Immature natural killer cell (primary cell): ENCODE data around the gene FAM228B. TPM values are rescaled to one million over a fixed set of nuclear protein-coding genes. Genes with fewer than 3 reads are reported as not detected.
"Not testable (repeated sequence)": the region's sequence is repeated elsewhere in the genome, so short reads cannot be mapped to it uniquely, and the experiment has no call there.

ENCODE experiments used
- DNase-seq, 3 donors: peaks; one replicate each; pipeline ENCODE4 v3.0.0; 2022; ENCODE audit warnings: mixed read lengths in 1 of 3
- H3K27ac Mint-ChIP-seq, 6 donors: one replicate each; pipeline ENCODE4 v1.8.0; 2020; ENCODE audit warnings: mixed read lengths in 6 of 6, mild to moderate bottlenecking in 5 of 6, inconsistent platforms in 4 of 6, moderate library complexity in 3 of 6
- H3K27me3 Mint-ChIP-seq, 3 donors: one replicate each; pipeline ENCODE4 v1.8.0; 2020 to 2021; ENCODE audit warnings: low read depth in 3 of 3, mild to moderate bottlenecking in 3 of 3, mixed read lengths in 3 of 3, moderate library complexity in 3 of 3, inconsistent platforms in 1 of 3
- H3K36me3 Mint-ChIP-seq, 3 donors: one replicate each; pipeline ENCODE4 v1.8.0; 2020; ENCODE audit warnings: mixed read lengths in 3 of 3, inconsistent platforms in 2 of 3, mild to moderate bottlenecking in 2 of 3
- H3K4me1 Mint-ChIP-seq, 2 donors: one replicate each; pipeline ENCODE4 v1.8.0; 2020; ENCODE audit warnings: inconsistent platforms in 2 of 2, mild to moderate bottlenecking in 2 of 2, mixed read lengths in 2 of 2, moderate library complexity in 1 of 2
- H3K4me3 Mint-ChIP-seq, 5 donors: one replicate each; pipeline ENCODE4 v1.8.0; 2020; ENCODE audit warnings: mild to moderate bottlenecking in 5 of 5, mixed read lengths in 5 of 5, inconsistent platforms in 3 of 5, moderate library complexity in 3 of 5
- H3K9me3 Mint-ChIP-seq, 6 donors: one replicate each; pipeline ENCODE4 v1.8.0; 2020; ENCODE audit warnings: mild to moderate bottlenecking in 6 of 6, mixed read lengths in 6 of 6, inconsistent platforms in 4 of 6, moderate library complexity in 3 of 6
- polyA plus RNA-seq, 3 donors: library from polyadenylated mRNA; unstranded; fragments of 300-500 nt; fragmentation: Illumina TruSeq; gene quantifications; one replicate each; pipeline ENCODE4 v1.2.3, GENCODE V29; 2021

FAM228B gene
- polyA plus RNA-seq, 3 donors from 2014 or later, result 4.1 to 16.2 (median 16.1) TPM

DNA sequence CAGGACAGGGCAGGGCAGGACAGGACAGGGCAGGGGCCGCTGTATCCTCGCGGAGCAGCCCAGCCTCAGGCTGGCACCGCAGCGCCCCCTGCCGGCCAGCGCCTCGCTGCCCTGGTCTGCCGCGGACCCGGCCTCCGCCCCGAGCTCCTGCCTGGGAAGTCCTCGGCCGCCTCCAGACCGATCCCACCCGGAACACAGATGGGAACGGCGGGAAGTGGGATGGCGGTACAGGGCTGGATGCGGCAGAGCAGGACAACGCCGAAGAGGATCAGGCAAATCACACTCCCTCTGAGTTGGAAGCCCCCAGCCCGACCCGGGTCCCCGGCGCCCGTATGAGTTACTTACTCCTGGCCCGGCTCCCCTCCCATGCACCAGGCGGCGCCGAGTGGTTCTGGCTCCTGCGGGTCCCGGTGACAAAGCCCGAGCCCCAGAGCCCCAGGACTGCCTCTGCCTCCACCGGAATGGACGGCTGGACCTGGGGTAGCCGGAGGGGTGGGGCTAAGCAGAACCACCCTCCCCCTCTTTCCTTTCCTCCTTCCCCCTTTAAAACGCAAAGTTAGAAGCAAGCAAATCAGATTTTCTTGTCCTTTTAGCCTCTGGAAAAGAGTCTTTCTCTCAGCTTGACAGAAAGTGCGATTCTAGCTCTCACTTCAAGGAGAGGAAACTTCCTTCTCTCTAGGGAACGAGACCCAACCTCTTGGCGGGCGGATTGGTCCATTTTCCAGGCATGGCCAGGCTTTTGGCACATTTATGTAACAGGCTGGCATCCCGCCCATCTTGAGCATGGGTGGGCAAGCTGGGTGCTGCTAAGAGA is 38.7 kb upstream of the FAM228B start, which contains the start of gene TP53I3:
Gene TP53I3 (minus strand): TSS at position 449 of the 814 bp plus-strand sequence. CDS start 508 bp downstream, outside the sequence.
- peaks cover 17 to 23% of the 10 kb centered on the region in 2 donors for H3K4me1 Mint-ChIP-seq
- H3K4me3 Mint-ChIP-seq, result peak within 1 kb of the TSS; percentile 78 to 89 (median 83)
- peak; percentile 80 to 81 (median 80) for DNase-seq
- H3K27me3 Mint-ChIP-seq, result peaks cover 0 to 2% (median 1%) of the 10 kb centered on the region in 3 donors
- H3K27ac Mint-ChIP-seq, result peak within 1 kb of the TSS in 5 of 6 donors; percentile 61 to 80 (median 75)
- H3K9me3 Mint-ChIP-seq, result no peaks in the 10 kb centered on the region
- H3K36me3 Mint-ChIP-seq, result peaks cover 3 to 11% (median 4%) of the 10 kb centered on the region in 3 donors

DNA sequence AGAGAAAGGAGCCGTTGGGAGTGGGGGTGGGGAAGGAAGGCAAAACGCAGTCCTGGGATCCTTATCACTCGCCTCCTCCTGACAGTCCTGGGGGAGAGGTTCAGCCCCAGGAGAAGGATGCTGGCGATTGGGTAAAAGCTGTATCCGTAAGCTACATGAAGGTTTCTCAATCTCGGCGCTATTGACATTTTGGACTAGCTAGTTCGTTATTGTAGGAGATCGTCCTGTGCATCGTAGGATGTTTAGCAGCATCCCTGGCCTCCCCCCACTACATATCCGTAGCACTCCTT is 38.1 kb upstream of the FAM228B start:
- Mint-ChIP-seq H3K9me3 (no peaks in the 10 kb centered on the region), H3K36me3 (peaks cover 3 to 11% (median 4%) of the 10 kb centered on the region in 3 donors), H3K4me1 (peaks cover 17 to 23% of the 10 kb centered on the region in 2 donors), H3K4me3 (peak overlapping the region; percentile 78 to 89 (median 83)), H3K27ac (peak overlapping the region in 1 of 6 donors; percentile 35), H3K27me3 (peaks cover 0 to 3% (median 2%) of the 10 kb centered on the region in 3 donors)
- no peak for DNase-seq

DNA sequence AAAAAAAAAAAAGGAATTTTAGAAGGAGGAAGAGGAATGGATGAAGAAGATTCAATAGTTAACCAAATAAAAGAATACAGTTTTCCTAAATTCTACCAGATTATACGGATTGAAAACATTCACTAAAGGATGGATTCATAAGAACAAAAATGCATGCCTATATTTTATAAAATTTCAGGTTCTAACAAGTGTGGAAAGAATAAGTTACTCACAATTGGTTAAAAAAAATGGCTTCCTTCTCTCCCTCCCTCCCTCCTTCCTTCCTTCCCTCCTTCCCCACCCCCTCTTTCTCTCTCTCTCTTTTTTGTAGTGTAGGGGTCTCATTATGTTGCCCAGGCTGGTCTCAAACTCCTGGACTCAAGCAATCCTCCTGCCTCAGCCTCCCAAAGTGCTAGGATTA is 37.0 kb upstream of the FAM228B start:
- Mint-ChIP-seq H3K27me3 (peaks cover 0 to 3% (median 2%) of the 10 kb centered on the region in 3 donors), H3K27ac (no peak overlapping the region), H3K36me3 (peaks cover 3 to 11% (median 4%) of the 10 kb centered on the region in 3 donors), H3K4me1 (peaks cover 17 to 23% of the 10 kb centered on the region in 2 donors), H3K4me3 (peak overlapping the region in 1 of 5 donors; percentile 10), H3K9me3 (no peaks in the 10 kb centered on the region)
- DNase-seq, result no peak

DNA sequence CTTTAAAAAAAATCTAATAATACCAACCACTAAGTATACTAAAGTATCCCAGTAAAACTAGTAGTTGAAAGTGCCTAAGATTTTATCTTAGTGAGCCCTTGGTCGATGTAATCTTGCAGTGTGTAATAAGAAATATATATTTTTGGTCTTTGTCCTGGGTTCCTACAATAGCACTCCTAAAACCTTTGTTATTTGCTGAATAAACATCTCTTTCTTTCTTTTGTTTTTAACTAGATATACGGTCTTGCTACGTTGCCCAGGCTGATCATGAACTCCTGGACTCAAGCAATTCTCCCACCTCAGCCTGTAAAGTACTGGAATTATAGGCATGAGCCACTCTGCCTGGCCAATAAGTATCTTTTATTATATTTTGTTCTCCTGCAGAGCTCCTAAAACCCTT is 36.2 kb upstream of the FAM228B start:
- H3K9me3 Mint-ChIP-seq, result no peaks in the 10 kb centered on the region
- peaks cover 0 to 3% (median 0%) of the 10 kb centered on the region in 3 donors for H3K27me3 Mint-ChIP-seq
- DNase-seq, result no peak
- peaks cover 17 to 23% of the 10 kb centered on the region in 2 donors for H3K4me1 Mint-ChIP-seq
- peaks cover 3 to 11% (median 4%) of the 10 kb centered on the region in 3 donors for H3K36me3 Mint-ChIP-seq
- H3K27ac Mint-ChIP-seq, result no peak overlapping the region
- H3K4me3 Mint-ChIP-seq, result no peak overlapping the region

DNA sequence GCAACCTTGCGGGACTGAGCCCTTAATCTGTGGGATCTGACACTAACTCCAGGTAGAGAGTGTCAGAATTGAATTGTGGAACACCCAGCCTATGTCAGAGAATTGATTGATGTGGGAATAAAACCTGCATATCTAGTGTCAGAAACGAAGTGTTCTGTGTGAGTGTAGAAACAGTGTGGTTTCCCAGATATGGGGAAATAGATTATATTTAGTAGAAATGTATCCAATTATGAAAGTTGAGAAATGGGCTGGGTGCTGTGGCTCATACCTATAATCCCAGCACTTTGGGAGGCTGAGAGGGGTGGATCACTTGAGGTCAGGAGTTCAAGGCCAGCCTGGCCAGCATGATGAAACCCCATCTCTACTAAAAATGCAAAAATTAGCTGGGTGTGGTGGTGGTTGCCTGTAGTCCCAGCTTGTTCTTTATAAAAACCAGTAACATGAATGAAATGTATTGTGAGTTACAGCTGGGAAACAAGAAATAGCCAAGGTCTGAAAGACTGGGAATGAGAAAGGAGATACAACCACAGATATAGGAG is 34.4 kb upstream of the FAM228B start:
- H3K4me3 Mint-ChIP-seq, result no peak overlapping the region
- peaks cover 12 to 16% of the 10 kb centered on the region in 2 donors for H3K4me1 Mint-ChIP-seq
- peaks cover 4 to 14% (median 8%) of the 10 kb centered on the region in 3 donors for H3K36me3 Mint-ChIP-seq
- H3K27me3 Mint-ChIP-seq, result peaks cover 0 to 3% (median 0%) of the 10 kb centered on the region in 3 donors
- no peak overlapping the region for H3K27ac Mint-ChIP-seq
- H3K9me3 Mint-ChIP-seq, result no peaks in the 10 kb centered on the region
- DNase-seq, result no peak

DNA sequence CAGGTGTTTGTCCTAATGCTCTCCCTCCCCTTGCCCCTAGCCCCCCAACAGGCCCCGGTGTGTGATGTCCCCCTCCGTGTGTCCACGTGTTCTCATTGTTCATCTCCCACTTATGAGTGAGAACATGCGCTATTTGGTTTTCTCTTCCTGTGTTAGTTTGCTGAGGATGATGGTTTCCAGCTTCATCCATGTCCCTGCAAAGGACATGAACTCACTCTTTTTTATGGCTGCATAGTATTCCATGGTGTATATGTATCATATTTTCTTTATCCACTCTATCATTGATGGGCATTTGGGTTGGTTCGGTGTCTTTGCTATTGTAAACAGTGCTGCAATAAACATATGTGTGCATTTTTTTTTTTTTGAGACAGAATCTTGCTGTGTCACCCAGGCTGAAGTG is 30.0 kb upstream of the FAM228B start:
- H3K4me1 Mint-ChIP-seq, H3K27ac Mint-ChIP-seq, H3K27me3 Mint-ChIP-seq, DNase-seq, H3K4me3 Mint-ChIP-seq, H3K9me3 Mint-ChIP-seq: not testable (repeated sequence)
- H3K36me3 Mint-ChIP-seq, result peaks cover 8 to 39% (median 31%) of the 10 kb centered on the region in 3 donors

DNA sequence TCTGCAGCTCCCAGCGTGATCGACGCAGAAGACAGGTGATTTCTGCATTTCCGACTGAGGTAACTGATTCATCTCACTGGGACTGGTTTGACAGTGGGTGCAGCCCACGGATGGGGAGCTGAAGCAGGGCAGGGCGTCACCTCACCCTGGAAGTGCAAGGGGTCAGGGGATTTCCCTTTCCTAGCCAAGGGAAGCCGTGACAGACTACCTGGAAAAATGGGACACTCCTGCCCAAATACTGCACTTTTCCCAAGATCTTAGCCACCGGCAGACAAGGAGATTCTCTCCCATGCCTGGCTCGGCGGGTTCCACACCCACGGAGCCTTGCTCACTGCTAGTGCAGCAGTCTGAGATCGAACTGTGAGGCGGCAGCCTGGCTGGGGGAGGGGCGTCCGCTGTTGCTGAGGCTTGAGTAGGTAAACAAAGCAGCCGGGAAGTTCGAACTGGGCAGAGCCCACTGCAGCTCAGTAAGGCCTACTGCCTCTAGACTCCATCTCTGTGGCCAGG is 28.0 kb upstream of the FAM228B start:
- H3K9me3 Mint-ChIP-seq, H3K27ac Mint-ChIP-seq, H3K4me3 Mint-ChIP-seq, H3K27me3 Mint-ChIP-seq, H3K4me1 Mint-ChIP-seq, DNase-seq: not testable (repeated sequence)
- peaks cover 8 to 44% (median 42%) of the 10 kb centered on the region in 3 donors for H3K36me3 Mint-ChIP-seq

DNA sequence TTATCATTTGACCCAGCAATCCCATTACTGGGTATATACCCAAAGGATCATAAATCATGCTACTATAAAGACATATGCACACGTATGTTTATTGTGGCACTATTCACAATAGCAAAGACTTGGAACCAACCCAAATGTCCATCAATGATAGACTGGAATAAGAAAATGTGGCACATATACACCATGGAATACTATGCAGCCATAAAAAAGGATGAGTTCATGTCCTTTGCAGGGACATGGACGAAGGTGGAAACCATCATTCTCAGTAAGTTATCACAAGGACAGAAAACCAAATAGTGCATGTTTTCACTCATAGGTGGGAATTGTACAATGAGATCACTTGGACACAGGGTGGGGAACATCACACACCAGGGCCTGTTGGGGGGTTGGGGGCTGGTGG is 22.5 kb upstream of the FAM228B start:
- H3K4me3 Mint-ChIP-seq, H3K27me3 Mint-ChIP-seq, H3K9me3 Mint-ChIP-seq, DNase-seq, H3K4me1 Mint-ChIP-seq, H3K27ac Mint-ChIP-seq: not testable (repeated sequence)
- peaks cover 19 to 65% (median 58%) of the 10 kb centered on the region in 3 donors for H3K36me3 Mint-ChIP-seq

DNA sequence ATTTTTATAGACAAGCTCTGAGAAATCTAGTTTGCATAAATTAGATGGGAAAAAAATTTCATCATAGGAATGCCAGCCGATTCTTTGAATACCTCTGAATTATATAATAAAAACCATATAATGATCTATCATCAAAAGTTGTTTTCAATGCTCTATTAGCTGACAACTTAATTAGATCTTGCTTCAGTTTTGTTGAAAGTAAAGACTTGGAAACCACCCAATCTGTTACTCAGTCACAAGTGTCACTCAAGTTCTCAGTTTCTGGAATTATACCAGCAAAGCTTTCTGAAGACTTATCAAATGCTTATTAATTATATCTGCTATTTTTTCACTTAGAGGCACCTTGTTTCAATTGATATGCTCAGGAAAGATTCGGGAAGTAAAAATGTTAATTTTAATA is 21.3 kb upstream of the FAM228B start:
- no peak for DNase-seq
- no peak overlapping the region for H3K4me3 Mint-ChIP-seq
- H3K4me1 Mint-ChIP-seq, result no peaks in the 10 kb centered on the region
- H3K27ac Mint-ChIP-seq, result no peak overlapping the region
- H3K36me3 Mint-ChIP-seq, result peaks cover 15 to 53% (median 52%) of the 10 kb centered on the region in 3 donors
- H3K27me3 Mint-ChIP-seq, result peaks cover 0 to 4% (median 2%) of the 10 kb centered on the region in 3 donors
- peaks cover 3 to 14% (median 5%) of the 10 kb centered on the region in 6 donors for H3K9me3 Mint-ChIP-seq

DNA sequence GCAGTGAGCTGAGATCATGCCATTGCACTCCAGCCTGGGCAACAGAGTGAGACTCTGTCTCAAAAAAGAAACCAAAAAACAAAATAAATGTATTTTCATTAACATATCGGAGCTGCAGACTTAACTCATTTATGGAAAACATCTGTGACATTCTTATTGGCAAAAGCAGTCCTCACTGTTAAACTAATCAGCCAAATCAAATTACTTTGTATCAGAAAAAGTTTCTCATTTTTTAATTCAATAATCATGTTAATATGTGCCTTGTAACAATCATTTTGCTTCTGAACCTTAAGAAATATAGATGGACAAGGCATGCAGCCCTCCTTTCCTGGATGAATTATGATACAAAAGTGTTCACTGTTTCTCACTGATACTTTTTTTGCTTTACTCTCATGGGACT is 20.6 kb upstream of the FAM228B start:
- H3K4me1 Mint-ChIP-seq, result no peaks in the 10 kb centered on the region
- H3K27ac Mint-ChIP-seq, result no peak overlapping the region
- DNase-seq, result no peak
- H3K4me3 Mint-ChIP-seq, result no peak overlapping the region
- H3K36me3 Mint-ChIP-seq, result peaks cover 15 to 53% (median 47%) of the 10 kb centered on the region in 3 donors
- peaks cover 0 to 2% (median 2%) of the 10 kb centered on the region in 3 donors for H3K27me3 Mint-ChIP-seq
- H3K9me3 Mint-ChIP-seq, result peaks cover 4 to 15% (median 6%) of the 10 kb centered on the region in 6 donors

DNA sequence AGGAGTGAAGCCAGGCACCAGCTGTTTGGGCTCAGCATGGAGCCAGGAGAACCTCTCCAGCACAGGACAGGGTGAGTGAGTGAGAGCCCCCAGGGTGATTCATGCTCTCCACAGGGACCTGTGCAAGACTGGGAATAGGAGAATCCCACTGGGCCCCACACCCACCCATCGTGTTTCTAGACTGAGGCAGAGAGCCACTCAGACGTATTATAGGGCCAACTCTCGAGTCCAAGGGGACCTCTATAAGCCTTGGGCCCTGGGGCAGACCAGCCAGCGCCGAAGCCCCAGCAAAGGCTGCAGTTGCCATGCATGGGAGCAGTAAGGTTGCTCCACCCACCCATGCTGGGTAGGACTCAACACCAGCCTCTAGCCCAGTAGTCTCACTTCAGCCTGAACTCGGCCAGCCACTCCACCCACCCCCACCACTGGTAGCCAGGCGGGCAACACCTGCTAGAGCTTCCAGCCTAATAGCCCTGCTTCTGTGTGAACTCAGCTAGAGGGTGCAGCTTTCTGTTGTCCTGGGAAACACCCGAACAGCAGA is 19.1 kb upstream of the FAM228B start:
- no peaks in the 10 kb centered on the region for H3K4me1 Mint-ChIP-seq
- H3K4me3 Mint-ChIP-seq, result no peak overlapping the region
- DNase-seq, result no peak
- peaks cover 15 to 39% (median 34%) of the 10 kb centered on the region in 3 donors for H3K36me3 Mint-ChIP-seq
- H3K9me3 Mint-ChIP-seq, result peaks cover 4 to 13% (median 6%) of the 10 kb centered on the region in 6 donors
- H3K27me3 Mint-ChIP-seq, result peaks cover 0 to 2% (median 0%) of the 10 kb centered on the region in 3 donors
- H3K27ac Mint-ChIP-seq, result no peak overlapping the region

DNA sequence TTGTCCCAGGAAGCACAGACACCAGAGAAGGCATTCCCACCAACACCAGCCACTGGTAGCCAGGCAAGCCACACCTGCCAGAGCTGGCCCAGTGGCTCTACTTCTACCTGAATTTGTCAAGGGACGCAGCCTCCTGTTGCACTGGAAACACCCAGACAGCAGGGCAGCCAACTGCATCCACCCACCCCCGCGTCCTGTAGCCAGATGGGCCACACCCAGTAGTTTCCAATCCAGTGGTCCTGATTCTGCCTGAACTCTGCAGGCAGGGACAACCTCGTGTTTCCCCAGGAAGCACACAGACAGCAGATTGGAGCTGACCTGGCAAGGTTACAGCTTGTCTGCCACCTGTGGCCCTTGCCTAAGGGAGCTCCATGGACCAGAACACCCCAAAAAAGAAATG is 18.4 kb upstream of the FAM228B start:
- no peak for DNase-seq
- H3K27ac Mint-ChIP-seq, result no peak overlapping the region
- peaks cover 15 to 36% (median 32%) of the 10 kb centered on the region in 3 donors for H3K36me3 Mint-ChIP-seq
- H3K4me3 Mint-ChIP-seq, result no peak overlapping the region
- H3K9me3 Mint-ChIP-seq, result peaks cover 0 to 13% (median 7%) of the 10 kb centered on the region in 6 donors
- H3K27me3 Mint-ChIP-seq, result peaks cover 0 to 2% (median 0%) of the 10 kb centered on the region in 3 donors
- no peaks in the 10 kb centered on the region for H3K4me1 Mint-ChIP-seq

DNA sequence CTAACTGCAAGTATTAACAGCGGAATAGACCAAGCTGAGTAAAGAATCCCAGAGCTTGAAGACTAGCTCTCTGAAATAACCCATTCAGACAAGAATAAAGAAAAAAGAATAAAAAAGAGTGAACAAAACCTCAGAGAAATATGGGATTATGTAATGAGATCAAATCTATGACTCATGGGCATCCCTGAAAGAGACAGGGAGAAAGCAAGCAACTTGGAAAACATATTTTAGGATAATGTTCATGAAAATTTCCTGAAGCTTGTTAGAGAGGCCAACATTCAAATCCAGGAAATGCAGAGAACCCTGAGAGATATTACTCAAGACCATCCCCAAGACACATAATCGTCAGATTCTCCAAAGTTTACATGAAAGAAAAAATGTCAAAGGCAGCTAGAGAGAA is 17.5 kb upstream of the FAM228B start:
- no peaks in the 10 kb centered on the region for H3K4me1 Mint-ChIP-seq
- H3K4me3 Mint-ChIP-seq, result no peak overlapping the region
- H3K9me3 Mint-ChIP-seq, result peaks cover 0 to 13% (median 5%) of the 10 kb centered on the region in 6 donors
- peaks cover 15 to 29% (median 23%) of the 10 kb centered on the region in 3 donors for H3K36me3 Mint-ChIP-seq
- no peak overlapping the region for H3K27ac Mint-ChIP-seq
- H3K27me3 Mint-ChIP-seq, result peaks cover 0 to 2% (median 0%) of the 10 kb centered on the region in 3 donors
- no peak for DNase-seq

DNA sequence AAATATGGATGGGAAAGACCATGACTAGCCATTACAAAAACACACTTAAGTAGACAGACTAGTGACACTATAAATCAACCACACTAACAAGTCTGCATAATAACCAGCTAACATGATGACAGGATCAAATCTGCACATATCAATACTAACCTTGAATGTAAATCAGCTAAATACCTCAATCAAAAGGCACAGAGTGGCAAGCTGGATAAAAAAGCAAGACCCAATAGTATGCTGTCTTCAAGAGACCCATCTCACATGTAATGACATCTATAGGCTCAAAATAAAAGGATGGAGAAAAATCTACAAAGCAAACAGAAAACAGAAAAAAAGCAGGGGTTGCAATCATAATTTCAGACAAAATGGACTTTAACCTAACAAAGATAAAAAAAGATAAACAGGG is 16.5 kb upstream of the FAM228B start:
- H3K4me3 Mint-ChIP-seq, result no peak overlapping the region
- peaks cover 0 to 2% (median 0%) of the 10 kb centered on the region in 3 donors for H3K27me3 Mint-ChIP-seq
- peaks cover 0 to 13% (median 5%) of the 10 kb centered on the region in 6 donors for H3K9me3 Mint-ChIP-seq
- no peaks in the 10 kb centered on the region for H3K4me1 Mint-ChIP-seq
- peaks cover 14 to 28% (median 20%) of the 10 kb centered on the region in 3 donors for H3K36me3 Mint-ChIP-seq
- no peak for DNase-seq
- no peak overlapping the region for H3K27ac Mint-ChIP-seq
